ENCODE results near the gene CEP120. TPM values are rescaled to one million over a fixed set of nuclear protein-coding genes. Genes with fewer than 3 reads are reported as not detected.

Gene CEP120
- total RNA-seq, 2 experiments from 2014 or later, result 69.9 to 74.9 TPM

GRCh38 chr5:123303802-123304201, 119.4 kb downstream of the CEP120 start:
- Histone ChIP-seq H3K36me3 (ENCODE audit: insufficient read depth, low read length) (no peaks in the 10 kb centered on the region), H3K27ac (ENCODE audit: low read depth in 1 of 2, low read length in 2 of 2) (no peak overlapping the region), H3K9me3 (ENCODE audit: control insufficient read depth in 1 of 2, insufficient read depth in 1 of 2, low read length in 2 of 2) (no peaks in the 10 kb centered on the region), H3K4me1 (ENCODE audit: insufficient read depth, low read length) (no peaks in the 10 kb centered on the region), H3K27me3 (ENCODE audit: control insufficient read depth in 1 of 2, insufficient read depth in 2 of 2, low read length in 2 of 2) (peaks cover 0 to 11% of the 10 kb centered on the region in 2 experiments), H3K4me3 (ENCODE audit: low read length) (no peak overlapping the region)
- intact Hi-C loops (cut with DNase I, micrococcal nuclease), result no loop called here
- Mint-ChIP-seq H3K4me1 (ENCODE audit: low read depth) (no peaks in the 10 kb centered on the region), H3K4me3 (no peak overlapping the region), H3K36me3 (ENCODE audit: low read depth) (no peaks in the 10 kb centered on the region), H3K9me3 (peaks cover 6% of the 10 kb centered on the region), H3K27me3 (peaks cover 16% of the 10 kb centered on the region), H3K27ac (no peak overlapping the region)
- ChIA-PET POLR2A (no interaction called here), CTCF (no interaction called here)
- no peak for DNase-seq
- no peak for TF ChIP-seq CTCF (IDR thresholded peaks at IDR 0.05)
- ATAC-seq (ENCODE audit: poor library complexity), result no peak

GRCh38 chr5:123300266-123300665, 122.9 kb downstream of the CEP120 start:
- H3K27ac Mint-ChIP-seq, result no peak overlapping the region
- H3K27ac ChIP-seq (ENCODE audit: low read depth in 1 of 2, low read length in 2 of 2), result no peak overlapping the region
- no peaks in the 10 kb centered on the region for H3K36me3 Mint-ChIP-seq (ENCODE audit: low read depth)
- ChIA-PET CTCF (no interaction called here), POLR2A (no interaction called here)
- no peak for ATAC-seq (ENCODE audit: poor library complexity)
- no peaks in the 10 kb centered on the region for H3K9me3 ChIP-seq (ENCODE audit: control insufficient read depth in 1 of 2, insufficient read depth in 1 of 2, low read length in 2 of 2)
- H3K4me3 ChIP-seq (ENCODE audit: low read length), result no peak overlapping the region
- H3K4me3 Mint-ChIP-seq, result no peak overlapping the region
- H3K4me1 ChIP-seq (ENCODE audit: insufficient read depth, low read length), result no peaks in the 10 kb centered on the region
- H3K4me1 Mint-ChIP-seq (ENCODE audit: low read depth), result peaks cover 4% of the 10 kb centered on the region
- intact Hi-C loops (cut with DNase I, micrococcal nuclease), result no loop called here
- H3K9me3 Mint-ChIP-seq, result peaks cover 6% of the 10 kb centered on the region
- no peak for DNase-seq
- peaks cover 29% of the 10 kb centered on the region for H3K27me3 Mint-ChIP-seq
- no peak for TF ChIP-seq CTCF (IDR thresholded peaks at IDR 0.05)
- no peaks in the 10 kb centered on the region for H3K36me3 ChIP-seq (ENCODE audit: insufficient read depth, low read length)
- peaks cover 0 to 11% of the 10 kb centered on the region in 2 experiments for H3K27me3 ChIP-seq (ENCODE audit: control insufficient read depth in 1 of 2, insufficient read depth in 2 of 2, low read length in 2 of 2)

GRCh38 chr5:123299136-123299535, 124.1 kb downstream of the CEP120 start:
- Histone ChIP-seq H3K36me3 (ENCODE audit: insufficient read depth, low read length) (no peaks in the 10 kb centered on the region), H3K9me3 (ENCODE audit: control insufficient read depth in 1 of 2, insufficient read depth in 1 of 2, low read length in 2 of 2) (no peaks in the 10 kb centered on the region), H3K4me3 (ENCODE audit: low read length) (no peak overlapping the region), H3K27ac (ENCODE audit: low read depth in 1 of 2, low read length in 2 of 2) (no peak overlapping the region), H3K4me1 (ENCODE audit: insufficient read depth, low read length) (no peaks in the 10 kb centered on the region), H3K27me3 (ENCODE audit: control insufficient read depth in 1 of 2, insufficient read depth in 2 of 2, low read length in 2 of 2) (peaks cover 0 to 11% of the 10 kb centered on the region in 2 experiments)
- Mint-ChIP-seq H3K9me3 (peaks cover 6% of the 10 kb centered on the region), H3K4me3 (no peak overlapping the region), H3K27me3 (peaks cover 29% of the 10 kb centered on the region), H3K27ac (no peak overlapping the region), H3K36me3 (ENCODE audit: low read depth) (no peaks in the 10 kb centered on the region), H3K4me1 (ENCODE audit: low read depth) (peaks cover 4% of the 10 kb centered on the region)
- TF ChIP-seq CTCF (IDR thresholded peaks at IDR 0.05), result no peak
- intact Hi-C loops (cut with DNase I, micrococcal nuclease), result no loop called here
- ATAC-seq (ENCODE audit: poor library complexity) (no peak), DNase-seq (no peak)
- CTCF ChIA-PET, result no interaction called here
- POLR2A ChIA-PET, result no interaction called here
